K562 (cell line): ENCODE results near the gene C16orf78.

Experiments used
- CTCF ChIP-seq, 3 experiments: IDR thresholded peaks in 2 of 3; conservative IDR thresholded peaks in 1 of 3; 2 replicates each; pipeline ENCODE4 v1.5.1; 2011 to 2012; ENCODE audit warnings: low read length in 3 of 3, mild to moderate bottlenecking in 3 of 3, control low read depth in 2 of 3, improper control_type of control experiment in 1 of 3, inconsistent platforms in 1 of 3, low read depth in 1 of 3, mixed read lengths in 1 of 3, moderate library complexity in 1 of 3; ENCODE audit not compliant: insufficient read depth in 2 of 3
- THAP12 ChIP-seq: fragments of 250-450 bp; sonication (Bioruptor Pico); IDR thresholded peaks from 2 replicates; pipeline ENCODE4 v1.9.0; 2021; ENCODE audit warnings: mild to moderate bottlenecking, inconsistent platforms
- TF ChIP-seq, protein P1 (sequence below), 2 experiments: fragments of 450-650 bp; formaldehyde crosslinking in 1 of 2; IDR thresholded peaks; 2 replicates each; pipeline versions ENCODE4 v1.4.0 to v1.6.1; 2014 to 2020; ENCODE audit warnings: mild to moderate bottlenecking in 2 of 2, borderline replicate concordance in 1 of 2, low read depth in 1 of 2

DNA sequence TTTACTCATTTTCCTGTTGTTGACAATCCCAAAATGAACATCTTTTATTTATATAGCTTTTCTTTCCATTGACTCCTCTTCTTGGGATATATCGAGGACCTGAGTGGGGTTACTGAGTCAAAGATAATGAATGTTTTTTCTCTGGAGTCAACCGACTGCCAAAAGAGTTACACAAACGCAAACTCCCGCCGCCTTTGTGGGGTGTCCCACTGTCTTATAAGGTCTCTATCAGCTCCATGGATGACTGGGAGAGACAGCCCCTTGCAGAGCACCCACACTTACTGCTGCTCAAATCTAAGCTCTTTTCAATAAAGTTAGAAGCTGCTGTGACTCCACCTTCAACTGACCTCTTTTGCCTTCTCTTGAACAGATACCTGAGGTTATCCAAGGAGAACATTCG lies 25.2 kb downstream of the C16orf78 start:
- TF ChIP-seq, protein P1, sequence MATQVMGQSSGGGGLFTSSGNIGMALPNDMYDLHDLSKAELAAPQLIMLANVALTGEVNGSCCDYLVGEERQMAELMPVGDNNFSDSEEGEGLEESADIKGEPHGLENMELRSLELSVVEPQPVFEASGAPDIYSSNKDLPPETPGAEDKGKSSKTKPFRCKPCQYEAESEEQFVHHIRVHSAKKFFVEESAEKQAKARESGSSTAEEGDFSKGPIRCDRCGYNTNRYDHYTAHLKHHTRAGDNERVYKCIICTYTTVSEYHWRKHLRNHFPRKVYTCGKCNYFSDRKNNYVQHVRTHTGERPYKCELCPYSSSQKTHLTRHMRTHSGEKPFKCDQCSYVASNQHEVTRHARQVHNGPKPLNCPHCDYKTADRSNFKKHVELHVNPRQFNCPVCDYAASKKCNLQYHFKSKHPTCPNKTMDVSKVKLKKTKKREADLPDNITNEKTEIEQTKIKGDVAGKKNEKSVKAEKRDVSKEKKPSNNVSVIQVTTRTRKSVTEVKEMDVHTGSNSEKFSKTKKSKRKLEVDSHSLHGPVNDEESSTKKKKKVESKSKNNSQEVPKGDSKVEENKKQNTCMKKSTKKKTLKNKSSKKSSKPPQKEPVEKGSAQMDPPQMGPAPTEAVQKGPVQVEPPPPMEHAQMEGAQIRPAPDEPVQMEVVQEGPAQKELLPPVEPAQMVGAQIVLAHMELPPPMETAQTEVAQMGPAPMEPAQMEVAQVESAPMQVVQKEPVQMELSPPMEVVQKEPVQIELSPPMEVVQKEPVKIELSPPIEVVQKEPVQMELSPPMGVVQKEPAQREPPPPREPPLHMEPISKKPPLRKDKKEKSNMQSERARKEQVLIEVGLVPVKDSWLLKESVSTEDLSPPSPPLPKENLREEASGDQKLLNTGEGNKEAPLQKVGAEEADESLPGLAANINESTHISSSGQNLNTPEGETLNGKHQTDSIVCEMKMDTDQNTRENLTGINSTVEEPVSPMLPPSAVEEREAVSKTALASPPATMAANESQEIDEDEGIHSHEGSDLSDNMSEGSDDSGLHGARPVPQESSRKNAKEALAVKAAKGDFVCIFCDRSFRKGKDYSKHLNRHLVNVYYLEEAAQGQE (IDR thresholded peaks at IDR 0.05; ENCODE audit: borderline replicate concordance): no peak
- TF ChIP-seq, protein P1 (CRISPR knock-in tag; IDR thresholded peaks at IDR 0.05; ENCODE audit: low read depth): no peak
- TF ChIP-seq CTCF (IDR thresholded peaks at IDR 0.05 in 2 of 3, conservative IDR thresholded peaks at IDR 0.05 in 1 of 3; ENCODE audit: insufficient read depth in 2 of 3, low read depth in 1 of 3, low read length in 3 of 3) (no peak), THAP12 (no peak)
